IMR-90 (cell line): ENCODE data around the gene ATOH8. TPM values are rescaled to one million over a fixed set of nuclear protein-coding genes. Genes with fewer than 3 reads are reported as not detected.
A peak's percentile ranks its signal among the peaks of the same experiment; 100 is the strongest.

Experiments used
- ATAC-seq: fragments of 200-7000 bp; cut with Tn5 transposase; 2 replicates; pipeline ENCODE4 v1.9.1; 2020; ENCODE audit warnings: low read depth, mild to moderate bottlenecking, moderate library complexity
- BruUV-seq: library from RNA; stranded (reverse); fragments of 400-500 nt; replicated peaks from 2 replicates; lab custom pipeline; 2021; lab: Mats Ljungman, UMichigan
- CTCF ChIA-PET: fragments of 300-600 bp; formaldehyde crosslinking; extraction: SDS; loops from one replicate; lab custom pipeline; 2021; ENCODE audit warnings: antibody characterized with exemption; lab: Yijun Ruan, JAX
- POLR2A ChIA-PET: fragments of 300-600 bp; sonication (Branson Sonifier 250); formaldehyde crosslinking; loops from one replicate; lab custom pipeline; 2022; ENCODE audit warnings: antibody characterized with exemption; ENCODE audit not compliant: unreplicated experiment; lab: Charles Lee
- DNase-seq: peaks from one replicate; pipeline ENCODE4 v3.0.0; 2013
- H2AFZ ChIP-seq: replicated peaks from 2 replicates; pipeline ENCODE3; 2013; ENCODE audit warnings: low read length, mild to moderate bottlenecking; ENCODE audit not compliant: poor library complexity
- H2AK5ac ChIP-seq: 2 replicates; pipeline ENCODE4 v1.6.1; 2013; ENCODE audit warnings: low read depth, low read length, inconsistent platforms
- H2AK9ac ChIP-seq: replicated peaks from 2 replicates; pipeline ENCODE3; 2013; ENCODE audit warnings: mild to moderate bottlenecking, low read depth, low read length, moderate library complexity; ENCODE audit not compliant: poor library complexity
- H2BK120ac ChIP-seq: 2 replicates; pipeline ENCODE4 v1.6.1; 2013; ENCODE audit warnings: low read depth, low read length, inconsistent platforms
- H2BK15ac ChIP-seq: 3 replicates; pipeline ENCODE4 v1.6.1; 2013; ENCODE audit warnings: low read depth, low read length, inconsistent platforms
- H2BK20ac ChIP-seq: 2 replicates; pipeline ENCODE4 v1.6.1; 2013; ENCODE audit warnings: low read depth, mild to moderate bottlenecking, inconsistent platforms, low read length, moderate library complexity
- H2BK5ac ChIP-seq: 2 replicates; pipeline ENCODE4 v1.6.1; 2013; ENCODE audit warnings: mild to moderate bottlenecking, low read depth, low read length, inconsistent platforms; ENCODE audit not compliant: poor library complexity, severe bottlenecking
- H3K14ac ChIP-seq: replicated peaks from 2 replicates; pipeline ENCODE4 v1.6.1; 2013; ENCODE audit warnings: low read depth, low read length, inconsistent platforms
- H3K18ac ChIP-seq: 2 replicates; pipeline ENCODE4 v1.6.1; 2013; ENCODE audit warnings: low read depth, low read length, control low read depth
- H3K23ac ChIP-seq: 2 replicates; pipeline ENCODE4 v1.6.1; 2013; ENCODE audit warnings: low read depth, low read length, inconsistent platforms
- H3K27ac ChIP-seq: 2 replicates; pipeline ENCODE4 v1.5.1; 2013; ENCODE audit warnings: mild to moderate bottlenecking, control low read depth, low read length; ENCODE audit not compliant: insufficient read depth
- H3K27me3 ChIP-seq: 2 replicates; pipeline ENCODE4 v1.6.1; 2013; ENCODE audit warnings: low read length; ENCODE audit not compliant: control insufficient read depth, insufficient read depth
- H3K36me3 ChIP-seq: 2 replicates; pipeline ENCODE4 v1.6.1; 2013; ENCODE audit warnings: low read length, mixed read lengths; ENCODE audit not compliant: control insufficient read depth, insufficient read depth
- H3K4ac ChIP-seq: 2 replicates; pipeline ENCODE4 v1.6.1; 2013; ENCODE audit warnings: low read depth, low read length, inconsistent platforms
- H3K4me1 ChIP-seq: 2 replicates; pipeline ENCODE4 v1.6.1; 2013; ENCODE audit warnings: low read length, mixed read lengths; ENCODE audit not compliant: control insufficient read depth, insufficient read depth
- H3K4me2 ChIP-seq: 2 replicates; pipeline ENCODE4 v1.6.1; 2013; ENCODE audit warnings: low read depth, mild to moderate bottlenecking, control low read depth, low read length, moderate library complexity
- H3K4me3 ChIP-seq: 2 replicates; pipeline ENCODE4 v1.5.1; 2013; ENCODE audit warnings: low read depth, mild to moderate bottlenecking, control low read depth, low read length, moderate library complexity; ENCODE audit not compliant: insufficient read depth
- H3K56ac ChIP-seq: 2 replicates; pipeline ENCODE4 v1.6.1; 2013; ENCODE audit warnings: low read length, inconsistent platforms; ENCODE audit not compliant: insufficient read depth; ENCODE audit errors: extremely low read depth
- H3K79me1 ChIP-seq, 2 experiments: 2 replicates each; pipeline ENCODE4 v1.6.1; 2013; ENCODE audit warnings: low read length in 2 of 2, inconsistent platforms in 1 of 2, low read depth in 1 of 2
- H3K9ac ChIP-seq: 2 replicates; pipeline ENCODE4 v1.6.1; 2013; ENCODE audit warnings: low read depth, low read length, control low read depth
- H3K9me1 ChIP-seq: 2 replicates; pipeline ENCODE4 v1.6.1; 2013; ENCODE audit warnings: low read length, inconsistent platforms; ENCODE audit not compliant: insufficient read depth
- H3K9me3 ChIP-seq: 2 replicates; pipeline ENCODE4 v1.6.1; 2013; ENCODE audit warnings: low read length; ENCODE audit not compliant: control insufficient read depth, insufficient read depth
- H4K20me1 ChIP-seq: 2 replicates; pipeline ENCODE4 v1.6.1; 2013; ENCODE audit warnings: low read length, inconsistent platforms; ENCODE audit not compliant: insufficient read depth
- H4K5ac ChIP-seq: 2 replicates; pipeline ENCODE4 v1.6.1; 2013; ENCODE audit warnings: mild to moderate bottlenecking, low read depth, low read length, control low read depth
- H4K8ac ChIP-seq, 2 experiments: 2 replicates each; pipeline ENCODE4 v1.6.1; 2013; ENCODE audit warnings: low read depth in 2 of 2, low read length in 2 of 2, control low read depth in 1 of 2, inconsistent platforms in 1 of 2
- H4K91ac ChIP-seq: 2 replicates; pipeline ENCODE4 v1.6.1; 2013; ENCODE audit warnings: low read depth, low read length, inconsistent platforms; ENCODE audit not compliant: insufficient read depth
- CHD1 ChIP-seq: IDR thresholded peaks from 2 replicates; pipeline ENCODE4 v1.6.1; 2012; ENCODE audit warnings: low read depth, low read length, improper control_type of control experiment
- CTCF ChIP-seq: conservative IDR thresholded peaks from 2 replicates; pipeline ENCODE4 v1.5.1; 2012; ENCODE audit warnings: mild to moderate bottlenecking, low read depth, low read length, improper control_type of control experiment
- ELK1 ChIP-seq: fragments of 150-350 bp; IDR thresholded peaks from 2 replicates; pipeline ENCODE4 v1.6.1; 2016; ENCODE audit warnings: low read depth, mild to moderate bottlenecking, low read length, moderate library complexity, borderline replicate concordance
- MAZ ChIP-seq: IDR thresholded peaks from 2 replicates; pipeline ENCODE4 v1.6.1; 2012; ENCODE audit warnings: low read depth, mild to moderate bottlenecking, low read length, improper control_type of control experiment, moderate library complexity, borderline replicate concordance
- NFE2L2 ChIP-seq: fragments of 150-350 bp; IDR thresholded peaks from 2 replicates; pipeline ENCODE4 v1.6.1; 2016; ENCODE audit warnings: low read depth, mild to moderate bottlenecking, low read length
- POLR2A ChIP-seq: IDR thresholded peaks from 2 replicates; pipeline ENCODE4 v1.6.1; 2012; ENCODE audit warnings: mild to moderate bottlenecking, low read depth, low read length
- RAD21 ChIP-seq: IDR thresholded peaks from 2 replicates; pipeline ENCODE4 v1.6.1; 2012; ENCODE audit warnings: low read length, improper control_type of control experiment
- RCOR1 ChIP-seq: IDR thresholded peaks from 2 replicates; pipeline ENCODE4 v1.6.1; 2012; ENCODE audit warnings: mild to moderate bottlenecking, low read length, improper control_type of control experiment; ENCODE audit not compliant: insufficient replicate concordance
- RFX5 ChIP-seq: IDR thresholded peaks from 2 replicates; pipeline ENCODE4 v1.8.0; 2012; ENCODE audit warnings: low read depth, mild to moderate bottlenecking, low read length, moderate library complexity
- SMC3 ChIP-seq: fragments of 150-350 bp; IDR thresholded peaks from 2 replicates; pipeline ENCODE4 v1.6.1; 2016; ENCODE audit warnings: low read depth, mild to moderate bottlenecking, antibody characterized with exemption, low read length, moderate library complexity
- USF2 ChIP-seq: fragments of 150-350 bp; IDR thresholded peaks from 2 replicates; pipeline ENCODE4 v1.6.1; 2017; ENCODE audit warnings: mild to moderate bottlenecking, antibody characterized with exemption, low read length, low read depth
- WGBS, 2 experiments: methylation state at CpG; one replicate each; pipeline versions ENCODE4 v1.1.5 to v1.1.7; 2013; ENCODE audit warnings: missing lambda C conversion rate in 2 of 2; ENCODE audit not compliant: insufficient read length in 1 of 2; ENCODE audit errors: extremely low coverage in 2 of 2; 5-methylcytosine and 5-hydroxymethylcytosine counted together
- dilution Hi-C: fragments of 300-500 bp; cut with HindIII; formaldehyde crosslinking; loops from one replicate; pipeline ENCODE4 v1.14.3; 2018; ENCODE audit warnings: low sequenced_read_pairs; ENCODE audit not compliant: unreplicated experiment
- in situ Hi-C: fragments of 300-500 bp; cut with MboI; formaldehyde crosslinking; loops from 3 replicates; pipeline ENCODE4 v1.14.3; 2019; ENCODE audit warnings: low sequenced_read_pairs, inconsistent platforms, mixed read lengths
- intact Hi-C: fragments of 100-400 bp; cut with micrococcal nuclease; formaldehyde crosslinking; loops from 2 replicates; pipeline ENCODE4 v1.10.0; 2022
- polyA plus RNA-seq, 3 experiments: library from polyadenylated mRNA; depleted of rRNA; stranded (reverse); fragments of >200 nt; gene quantifications; 2 replicates each; pipeline ENCODE4 v1.2.3, GENCODE V29; 2012; ENCODE audit warnings: low replicate concordance in 1 of 3
- total RNA-seq: library from RNA; depleted of rRNA; stranded (reverse); fragments of >200 nt; gene quantifications from 2 replicates; pipeline ENCODE4 v1.2.3, GENCODE V29; 2012

ATOH8 gene
- total and polyA plus RNA-seq, 2 of the 4 experiments (the other 2 are of a cell fraction), result 7.9 to 9.0 TPM

- BruUV-seq, result no TSS peak
- H3K9me1 ChIP-seq, result peaks cover 10% of the 10 kb centered on the region
- no peak overlapping the region for H3K23ac ChIP-seq
- TF ChIP-seq ELK1 (no peak), RAD21 (no peak), POLR2A (no peak), CHD1 (no peak), CTCF (no peak), USF2 (no peak), NFE2L2 (no peak), SMC3 (no peak), RCOR1 (no peak), MAZ (no peak), RFX5 (no peak)
- H2BK20ac ChIP-seq, result peak overlapping the region; percentile 26
- peak overlapping the region; percentile 1 for H2AFZ ChIP-seq
- no peak overlapping the region for H3K9ac ChIP-seq
- no peak overlapping the region for H3K27ac ChIP-seq
- ATAC-seq, result peak; percentile 3; the same call in 1 of the 2 replicates
- H3K18ac ChIP-seq, result no peak overlapping the region; the same call in 1 of the 2 replicates
- H2BK5ac ChIP-seq, result no peak overlapping the region
- no peaks in the 10 kb centered on the region; the same call in 1 of the 2 replicates for H3K27me3 ChIP-seq
- in situ Hi-C loops (no loop called here), dilution Hi-C loops (no loop called here), intact Hi-C loops (no loop called here)
- H4K8ac ChIP-seq, result peak overlapping the region in 1 of 2 experiments; percentile 30; a peak in 1 of 4 replicates
- H4K91ac ChIP-seq, result peak overlapping the region; percentile 39; the same call in 1 of the 2 replicates
- H2BK120ac ChIP-seq, result peak overlapping the region; percentile 65
- H4K5ac ChIP-seq, result no peak overlapping the region
- no peak for DNase-seq
- H2BK15ac ChIP-seq, result no peak overlapping the region
- H3K36me3 ChIP-seq, result no peaks in the 10 kb centered on the region
- H3K4ac ChIP-seq, result peak overlapping the region; percentile 36; the same call in 1 of the 2 replicates
- H4K20me1 ChIP-seq, result 0 out of 2 replicates have a peak, but pooled peaks cover 4% of the 10 kb centered on the region
- no peaks in the 10 kb centered on the region for H3K79me1 ChIP-seq
- ChIA-PET POLR2A (interaction anchor here (0.5 kb wide), 1 partner anchor 401 kb away, joined by 3 read pairs; no protein-coding TSS in a partner anchor), CTCF (interaction anchor here (0.5 to 1.6 kb wide), 4 partner anchors 13 to 65 kb away, joined by 3 to 9 read pairs (median 4); no protein-coding TSS in a partner anchor)
- no peak overlapping the region for H3K4me2 ChIP-seq
- WGBS, 2 experiments, result 71% methylated on average over 3 of the region's 7 CpGs; no CpG with 5 or more reads in 1 of the 2 experiments
- peak overlapping the region; percentile 78 for H2AK5ac ChIP-seq
- H3K14ac ChIP-seq, result peak overlapping the region; percentile 52; the same call in 1 of the 2 replicates
- no peak overlapping the region for H3K4me3 ChIP-seq
- no peak overlapping the region for H2AK9ac ChIP-seq
- no peak overlapping the region for H3K56ac ChIP-seq
- peaks cover 27% of the 10 kb centered on the region for H3K4me1 ChIP-seq
- H3K9me3 ChIP-seq, result no peaks in the 10 kb centered on the region
These were observed 4.6 kb upstream of the ATOH8 start for GRCh38 chr2:85748985-85749875.
